ENCODE data around the gene ADCK1. TPM values are rescaled to one million over a fixed set of nuclear protein-coding genes. Genes with fewer than 3 reads are reported as not detected.

Gene ADCK1
- total RNA-seq, 2 experiments from 2014 or later, result 7.1 to 8.7 TPM

- H3K27me3 ChIP-seq (ENCODE audit: control insufficient read depth in 1 of 2, insufficient read depth in 2 of 2, low read length in 2 of 2), result no peaks in the 10 kb centered on the region
- H3K4me1 ChIP-seq (ENCODE audit: insufficient read depth, low read length), result no peaks in the 10 kb centered on the region
- DNase-seq, result no peak
- no peaks in the 10 kb centered on the region for H3K9me3 Mint-ChIP-seq
- no peak for ATAC-seq (ENCODE audit: poor library complexity)
- no peak overlapping the region for H3K4me3 Mint-ChIP-seq
- H3K36me3 Mint-ChIP-seq (ENCODE audit: low read depth), result peaks cover 54% of the 10 kb centered on the region
- ChIA-PET POLR2A (no interaction called here), CTCF (no interaction called here)
- H3K4me1 Mint-ChIP-seq (ENCODE audit: low read depth), result no peaks in the 10 kb centered on the region
- H3K27ac ChIP-seq (ENCODE audit: low read depth in 1 of 2, low read length in 2 of 2), result no peak overlapping the region
- intact Hi-C loops (cut with DNase I, micrococcal nuclease), result no loop called here
- no peaks in the 10 kb centered on the region for H3K27me3 Mint-ChIP-seq
- no peak overlapping the region for H3K27ac Mint-ChIP-seq
- TF ChIP-seq, protein P1, sequence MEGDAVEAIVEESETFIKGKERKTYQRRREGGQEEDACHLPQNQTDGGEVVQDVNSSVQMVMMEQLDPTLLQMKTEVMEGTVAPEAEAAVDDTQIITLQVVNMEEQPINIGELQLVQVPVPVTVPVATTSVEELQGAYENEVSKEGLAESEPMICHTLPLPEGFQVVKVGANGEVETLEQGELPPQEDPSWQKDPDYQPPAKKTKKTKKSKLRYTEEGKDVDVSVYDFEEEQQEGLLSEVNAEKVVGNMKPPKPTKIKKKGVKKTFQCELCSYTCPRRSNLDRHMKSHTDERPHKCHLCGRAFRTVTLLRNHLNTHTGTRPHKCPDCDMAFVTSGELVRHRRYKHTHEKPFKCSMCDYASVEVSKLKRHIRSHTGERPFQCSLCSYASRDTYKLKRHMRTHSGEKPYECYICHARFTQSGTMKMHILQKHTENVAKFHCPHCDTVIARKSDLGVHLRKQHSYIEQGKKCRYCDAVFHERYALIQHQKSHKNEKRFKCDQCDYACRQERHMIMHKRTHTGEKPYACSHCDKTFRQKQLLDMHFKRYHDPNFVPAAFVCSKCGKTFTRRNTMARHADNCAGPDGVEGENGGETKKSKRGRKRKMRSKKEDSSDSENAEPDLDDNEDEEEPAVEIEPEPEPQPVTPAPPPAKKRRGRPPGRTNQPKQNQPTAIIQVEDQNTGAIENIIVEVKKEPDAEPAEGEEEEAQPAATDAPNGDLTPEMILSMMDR (IDR thresholded peaks at IDR 0.05), result no peak
- no peaks in the 10 kb centered on the region for H3K9me3 ChIP-seq (ENCODE audit: control insufficient read depth in 1 of 2, insufficient read depth in 1 of 2, low read length in 2 of 2)
- H3K36me3 ChIP-seq (ENCODE audit: insufficient read depth, low read length), result peaks cover 6% of the 10 kb centered on the region
- no peak overlapping the region for H3K4me3 ChIP-seq (ENCODE audit: low read length)
Observed at GRCh38 chr14:77825895-77826519, 26.1 kb downstream of the ADCK1 start.

DNA sequence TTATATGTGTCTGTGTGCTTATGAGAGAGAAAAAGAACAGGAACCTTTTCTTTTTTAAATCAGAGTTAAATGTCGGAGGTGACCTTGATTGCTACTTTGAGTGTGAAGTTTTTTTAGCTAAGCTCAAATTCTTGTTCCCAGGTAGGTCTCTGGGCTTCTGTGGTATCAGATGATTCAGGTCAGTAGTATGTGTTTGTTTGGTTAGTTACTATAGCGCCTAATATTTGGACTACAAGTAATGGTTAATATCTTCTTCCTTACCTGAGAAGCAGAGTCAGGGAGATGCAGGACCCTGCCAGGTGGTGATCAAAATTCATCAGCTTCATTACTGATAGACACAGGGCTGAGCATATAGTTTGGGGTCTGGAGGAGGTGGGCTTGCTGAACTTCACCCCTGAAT is 30.8 kb downstream of the ADCK1 start:
- no peaks in the 10 kb centered on the region for H3K9me3 Mint-ChIP-seq
- CTCF ChIA-PET, result no interaction called here

GRCh38 chr14:77832297-77832696 is 32.4 kb downstream of the ADCK1 start:
- peaks cover 60% of the 10 kb centered on the region for H3K36me3 Mint-ChIP-seq (ENCODE audit: low read depth)
- no peaks in the 10 kb centered on the region for H3K27me3 Mint-ChIP-seq
- Histone ChIP-seq H3K4me1 (ENCODE audit: insufficient read depth, low read length) (no peaks in the 10 kb centered on the region), H3K27me3 (ENCODE audit: control insufficient read depth in 1 of 2, insufficient read depth in 2 of 2, low read length in 2 of 2) (no peaks in the 10 kb centered on the region), H3K4me3 (ENCODE audit: low read length) (no peak overlapping the region), H3K36me3 (ENCODE audit: insufficient read depth, low read length) (peaks cover 10% of the 10 kb centered on the region), H3K9me3 (ENCODE audit: control insufficient read depth in 1 of 2, insufficient read depth in 1 of 2, low read length in 2 of 2) (no peaks in the 10 kb centered on the region), H3K27ac (ENCODE audit: low read depth in 1 of 2, low read length in 2 of 2) (no peak overlapping the region)
- ATAC-seq (ENCODE audit: poor library complexity), result no peak
- intact Hi-C loops (cut with DNase I, micrococcal nuclease), result no loop called here
- ChIA-PET POLR2A (no interaction called here), CTCF (no interaction called here)
- H3K4me1 Mint-ChIP-seq (ENCODE audit: low read depth), result no peaks in the 10 kb centered on the region
- no peak overlapping the region for H3K27ac Mint-ChIP-seq
- H3K9me3 Mint-ChIP-seq, result no peaks in the 10 kb centered on the region
- no peak for DNase-seq
- H3K4me3 Mint-ChIP-seq, result no peak overlapping the region
- TF ChIP-seq, protein P1 (IDR thresholded peaks at IDR 0.05), result no peak

More for the DNA sequence above, 30.8 kb downstream of the ADCK1 start:
- Mint-ChIP-seq H3K4me1 (ENCODE audit: low read depth) (no peaks in the 10 kb centered on the region), H3K27ac (no peak overlapping the region), H3K27me3 (no peaks in the 10 kb centered on the region), H3K4me3 (no peak overlapping the region), H3K36me3 (ENCODE audit: low read depth) (peaks cover 64% of the 10 kb centered on the region)
- H3K36me3 ChIP-seq (ENCODE audit: insufficient read depth, low read length), result peaks cover 10% of the 10 kb centered on the region
- H3K27ac ChIP-seq (ENCODE audit: low read depth in 1 of 2, low read length in 2 of 2), result no peak overlapping the region
- ATAC-seq (ENCODE audit: poor library complexity), result no peak
- no peaks in the 10 kb centered on the region for H3K4me1 ChIP-seq (ENCODE audit: insufficient read depth, low read length)
- H3K27me3 ChIP-seq (ENCODE audit: control insufficient read depth in 1 of 2, insufficient read depth in 2 of 2, low read length in 2 of 2), result no peaks in the 10 kb centered on the region
- TF ChIP-seq, protein P1 (IDR thresholded peaks at IDR 0.05), result no peak
- no peak overlapping the region for H3K4me3 ChIP-seq (ENCODE audit: low read length)
- DNase-seq, result no peak
- POLR2A ChIA-PET, result no interaction called here
- H3K9me3 ChIP-seq (ENCODE audit: control insufficient read depth in 1 of 2, insufficient read depth in 1 of 2, low read length in 2 of 2), result no peaks in the 10 kb centered on the region
- intact Hi-C loops (cut with DNase I, micrococcal nuclease), result no loop called here
